H9 (cell line): ENCODE data around the gene TRIM39. TPM values are rescaled to one million over a fixed set of nuclear protein-coding genes. Genes with fewer than 3 reads are reported as not detected.

Experiments used
- DNase-seq: peaks from one replicate; pipeline ENCODE4 v3.0.0-alpha.2; 2017
- H2AFZ ChIP-seq: one replicate; pipeline ENCODE4 v1.6.1; 2013; ENCODE audit warnings: mild to moderate bottlenecking, low read length, control low read depth, moderate library complexity
- H2AK5ac ChIP-seq: 2 replicates; pipeline ENCODE4 v1.6.1; 2013; ENCODE audit warnings: low read length, control low read depth, mixed read lengths; ENCODE audit not compliant: insufficient read length
- H2BK120ac ChIP-seq: one replicate; pipeline ENCODE4 v1.6.1; 2013; ENCODE audit warnings: low read depth, mild to moderate bottlenecking, low read length, control low read depth, inconsistent platforms; ENCODE audit not compliant: poor library complexity, severe bottlenecking
- H2BK12ac ChIP-seq: 2 replicates; pipeline ENCODE4 v1.6.1; 2013; ENCODE audit warnings: low read length, control low read depth, mixed read lengths, low read depth; ENCODE audit not compliant: insufficient read length
- H2BK15ac ChIP-seq: 2 replicates; pipeline ENCODE4 v1.6.1; 2013; ENCODE audit warnings: low read depth, low read length, control low read depth
- H2BK20ac ChIP-seq: one replicate; pipeline ENCODE4 v1.6.1; 2013; ENCODE audit warnings: low read depth, mild to moderate bottlenecking, low read length, control low read depth, inconsistent platforms; ENCODE audit not compliant: poor library complexity, severe bottlenecking
- H2BK5ac ChIP-seq: 2 replicates; pipeline ENCODE4 v1.6.1; 2013; ENCODE audit warnings: low read length, control low read depth, mixed read lengths; ENCODE audit not compliant: insufficient read length
- H3K14ac ChIP-seq: 2 replicates; pipeline ENCODE4 v1.6.1; 2013; ENCODE audit warnings: low read length, control low read depth; ENCODE audit not compliant: insufficient read depth
- H3K18ac ChIP-seq: 2 replicates; pipeline ENCODE4 v1.6.1; 2013; ENCODE audit warnings: low read depth, mild to moderate bottlenecking, mixed read lengths, low read length, control low read depth; ENCODE audit not compliant: insufficient read length
- H3K23ac ChIP-seq: 2 replicates; pipeline ENCODE4 v1.6.1; 2013; ENCODE audit warnings: low read length, control low read depth, mixed read lengths, low read depth; ENCODE audit not compliant: insufficient read length
- H3K23me2 ChIP-seq: 2 replicates; pipeline ENCODE4 v1.6.1; 2013; ENCODE audit warnings: low read depth, mild to moderate bottlenecking, mixed read lengths, low read length, control low read depth; ENCODE audit not compliant: insufficient read length, poor library complexity, severe bottlenecking
- H3K27ac ChIP-seq: 2 replicates; pipeline ENCODE4 v1.5.1; 2013; ENCODE audit warnings: low read length, control low read depth, mixed read lengths, low read depth; ENCODE audit not compliant: insufficient read length
- H3K27me3 ChIP-seq: 2 replicates; pipeline ENCODE4 v1.6.1; 2013; ENCODE audit warnings: low read length, control low read depth, inconsistent platforms; ENCODE audit not compliant: insufficient read depth
- H3K4ac ChIP-seq: 2 replicates; pipeline ENCODE4 v1.6.1; 2013; ENCODE audit warnings: low read depth, mild to moderate bottlenecking, control low read depth, inconsistent platforms, low read length, moderate library complexity
- H3K4me1 ChIP-seq: 2 replicates; pipeline ENCODE4 v1.6.1; 2013; ENCODE audit warnings: low read length, control low read depth, inconsistent platforms; ENCODE audit not compliant: insufficient read depth
- H3K4me2 ChIP-seq: 2 replicates; pipeline ENCODE4 v1.6.1; 2013; ENCODE audit warnings: low read length, control low read depth, mixed read lengths; ENCODE audit not compliant: insufficient read length, insufficient read depth
- H3K56ac ChIP-seq: 2 replicates; pipeline ENCODE4 v1.6.1; 2013; ENCODE audit warnings: low read depth, mild to moderate bottlenecking, mixed read lengths, low read length, control low read depth; ENCODE audit not compliant: insufficient read length
- H3K79me1 ChIP-seq: 2 replicates; pipeline ENCODE4 v1.6.1; 2013; ENCODE audit warnings: low read depth, mild to moderate bottlenecking, moderate library complexity, low read length, control low read depth, inconsistent platforms; ENCODE audit not compliant: insufficient read depth, poor library complexity, severe bottlenecking
- H3K79me2 ChIP-seq: 2 replicates; pipeline ENCODE4 v1.6.1; 2013; ENCODE audit warnings: low read length, control low read depth, inconsistent platforms; ENCODE audit not compliant: insufficient read depth
- H3K9ac ChIP-seq: 2 replicates; pipeline ENCODE4 v1.6.1; 2013; ENCODE audit warnings: low read length, control low read depth, mixed read lengths; ENCODE audit not compliant: insufficient read length; ENCODE audit errors: extremely low read depth
- H3K9me3 ChIP-seq: one replicate; pipeline ENCODE4 v1.6.1; 2013; ENCODE audit warnings: low read depth, low read length, inconsistent platforms; ENCODE audit not compliant: control insufficient read depth
- H3T11ph ChIP-seq: one replicate; pipeline ENCODE4 v1.6.1; 2013; ENCODE audit warnings: mild to moderate bottlenecking, low read length, control low read depth, inconsistent platforms
- H4K20me1 ChIP-seq: one replicate; pipeline ENCODE4 v1.6.1; 2013; ENCODE audit not compliant: control insufficient read depth, insufficient read length, insufficient read depth
- H4K5ac ChIP-seq: 2 replicates; pipeline ENCODE4 v1.6.1; 2013; ENCODE audit warnings: low read depth, mild to moderate bottlenecking, mixed read lengths, low read length, control low read depth; ENCODE audit not compliant: insufficient read length
- H4K8ac ChIP-seq: replicated peaks from 2 replicates; pipeline ENCODE4 v1.6.1; 2013; ENCODE audit warnings: low read length, control low read depth, mixed read lengths, low read depth; ENCODE audit not compliant: insufficient read length
- H4K91ac ChIP-seq: 2 replicates; pipeline ENCODE4 v1.6.1; 2013; ENCODE audit warnings: low read depth, mild to moderate bottlenecking, moderate library complexity, mixed read lengths, low read length, control low read depth; ENCODE audit not compliant: insufficient read length
- H3K27ac Mint-ChIP-seq, 3 experiments: 2 replicates in 2 of 3; 3 replicates in 1 of 3; pipeline ENCODE4 v1.8.0; 2020 to 2021; ENCODE audit warnings: mixed read lengths in 3 of 3, mild to moderate bottlenecking in 1 of 3, moderate library complexity in 1 of 3
- H3K27me3 Mint-ChIP-seq: 2 replicates; pipeline ENCODE4 v1.8.0; 2021; ENCODE audit warnings: low read depth, mild to moderate bottlenecking, moderate library complexity, mixed read lengths
- H3K36me3 Mint-ChIP-seq, 3 experiments: 2 replicates in 2 of 3; 3 replicates in 1 of 3; pipeline ENCODE4 v1.8.0; 2020 to 2021; ENCODE audit warnings: low read depth in 3 of 3, mixed read lengths in 3 of 3; ENCODE audit not compliant: insufficient read depth in 1 of 3
- H3K4me1 Mint-ChIP-seq, 2 experiments: 2 replicates each; pipeline ENCODE4 v1.8.0; 2020; ENCODE audit warnings: mixed read lengths in 2 of 2
- H3K4me3 Mint-ChIP-seq, 2 experiments: 2 replicates in 1 of 2; 3 replicates in 1 of 2; pipeline ENCODE4 v1.8.0; 2020 to 2021; ENCODE audit warnings: mild to moderate bottlenecking in 2 of 2, mixed read lengths in 2 of 2, moderate library complexity in 1 of 2
- H3K9me3 Mint-ChIP-seq, 2 experiments: 2 replicates in 1 of 2; 3 replicates in 1 of 2; pipeline ENCODE4 v1.8.0; 2020; ENCODE audit warnings: mild to moderate bottlenecking in 2 of 2, mixed read lengths in 2 of 2, moderate library complexity in 1 of 2
- WGBS: extraction: QIAGEN DNeasy Blood & Tissue Kit; methylation state at CpG from one replicate; pipeline ENCODE4 v1.1.7; 2013; ENCODE audit warnings: missing lambda C conversion rate, low lambda C conversion rate, mixed read lengths; ENCODE audit not compliant: insufficient read length; ENCODE audit errors: extremely low coverage; 5-methylcytosine and 5-hydroxymethylcytosine counted together
- total RNA-seq: library from RNA; stranded (reverse); gene quantifications from 2 replicates; pipeline ENCODE4 v1.2.1, GENCODE V29; 2021
- TF ChIP-seq, protein P1 (sequence below): fragments of 200-600 bp; sonication (generic); conservative IDR thresholded peaks from 3 replicates; pipeline ENCODE4 v1.8.0; 2021; ENCODE audit warnings: antibody characterized with exemption, mild to moderate bottlenecking

Gene TRIM39
- total RNA-seq, 1 experiment from 2014 or later: 26.2 TPM

DNA sequence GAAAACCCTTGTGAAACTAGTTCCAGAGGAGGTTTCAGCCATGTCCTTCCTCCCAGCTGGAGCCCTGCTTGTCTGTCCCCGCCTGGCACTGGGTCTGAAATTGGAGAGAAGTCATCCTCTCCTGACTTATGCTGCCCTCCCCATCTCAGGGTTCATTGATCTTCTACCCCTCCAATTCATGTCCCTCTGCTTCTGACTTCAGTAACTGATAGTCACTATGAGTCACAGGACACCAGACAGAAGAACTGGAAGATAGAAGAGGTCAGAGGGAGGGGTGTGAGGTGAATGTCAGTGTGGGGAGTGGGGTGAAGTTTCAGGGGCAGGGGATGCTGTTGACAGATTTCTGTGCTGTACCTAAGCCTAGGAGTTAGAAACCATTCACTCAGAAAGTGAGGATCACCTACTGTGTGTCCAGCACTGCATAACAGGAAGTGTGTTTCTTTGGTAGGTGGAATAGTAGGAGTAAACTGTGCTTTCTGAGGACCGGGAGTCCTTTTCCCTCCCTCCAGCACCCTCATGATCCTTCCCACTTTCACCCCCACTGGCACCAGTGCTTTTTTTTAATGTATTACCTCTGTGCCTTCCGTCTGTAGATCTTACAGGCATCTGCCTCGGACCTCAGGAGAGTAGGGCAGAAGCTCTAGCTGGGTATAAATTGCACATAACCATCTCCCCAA, 17.6 kb downstream of the TRIM39 start:
- no peak overlapping the region for H2BK12ac ChIP-seq
- no peaks in the 10 kb centered on the region for H3K27me3 ChIP-seq
- no peaks in the 10 kb centered on the region for H3K27me3 Mint-ChIP-seq
- no peak overlapping the region for H3K23ac ChIP-seq
- H2BK15ac ChIP-seq: no peak overlapping the region
- H2BK120ac ChIP-seq: no peak overlapping the region
- no peak overlapping the region for H3K56ac ChIP-seq
- TF ChIP-seq, protein P1, sequence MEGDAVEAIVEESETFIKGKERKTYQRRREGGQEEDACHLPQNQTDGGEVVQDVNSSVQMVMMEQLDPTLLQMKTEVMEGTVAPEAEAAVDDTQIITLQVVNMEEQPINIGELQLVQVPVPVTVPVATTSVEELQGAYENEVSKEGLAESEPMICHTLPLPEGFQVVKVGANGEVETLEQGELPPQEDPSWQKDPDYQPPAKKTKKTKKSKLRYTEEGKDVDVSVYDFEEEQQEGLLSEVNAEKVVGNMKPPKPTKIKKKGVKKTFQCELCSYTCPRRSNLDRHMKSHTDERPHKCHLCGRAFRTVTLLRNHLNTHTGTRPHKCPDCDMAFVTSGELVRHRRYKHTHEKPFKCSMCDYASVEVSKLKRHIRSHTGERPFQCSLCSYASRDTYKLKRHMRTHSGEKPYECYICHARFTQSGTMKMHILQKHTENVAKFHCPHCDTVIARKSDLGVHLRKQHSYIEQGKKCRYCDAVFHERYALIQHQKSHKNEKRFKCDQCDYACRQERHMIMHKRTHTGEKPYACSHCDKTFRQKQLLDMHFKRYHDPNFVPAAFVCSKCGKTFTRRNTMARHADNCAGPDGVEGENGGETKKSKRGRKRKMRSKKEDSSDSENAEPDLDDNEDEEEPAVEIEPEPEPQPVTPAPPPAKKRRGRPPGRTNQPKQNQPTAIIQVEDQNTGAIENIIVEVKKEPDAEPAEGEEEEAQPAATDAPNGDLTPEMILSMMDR: no peak
- H2BK20ac ChIP-seq: no peak overlapping the region
- H2AK5ac ChIP-seq: no peak overlapping the region
- no peak overlapping the region for H4K5ac ChIP-seq
- H3K27ac ChIP-seq: no peak overlapping the region
- no peak for DNase-seq
- H3K14ac ChIP-seq: no peak overlapping the region
- H2AFZ ChIP-seq: no peak overlapping the region
- no peaks in the 10 kb centered on the region for H3K23me2 ChIP-seq
- no peak overlapping the region for H3K9ac ChIP-seq
- peaks cover 10% of the 10 kb centered on the region in 2 experiments for H3K4me1 Mint-ChIP-seq
- no peak overlapping the region for H4K91ac ChIP-seq
- no peaks in the 10 kb centered on the region for H3K79me1 ChIP-seq
- H3K27ac Mint-ChIP-seq: peak overlapping the region in 1 of 3 experiments; percentile 21; a peak in 1 of 7 replicates
- no peak overlapping the region for H4K8ac ChIP-seq
- no peaks in the 10 kb centered on the region for H3K79me2 ChIP-seq
- no peak overlapping the region for H3T11ph ChIP-seq
- H4K20me1 ChIP-seq: no peaks in the 10 kb centered on the region
- no peak overlapping the region for H3K18ac ChIP-seq
- WGBS: no CpG with 5 or more reads among the region's 4 CpGs
- H3K4me3 Mint-ChIP-seq: peak overlapping the region; percentile 90 to 92
- peak overlapping the region; percentile 61 for H3K4me2 ChIP-seq
- H2BK5ac ChIP-seq: no peak overlapping the region
- peaks cover 6 to 44% (median 36%) of the 10 kb centered on the region in 3 experiments for H3K36me3 Mint-ChIP-seq
- H3K9me3 ChIP-seq: no peaks in the 10 kb centered on the region
- H3K4ac ChIP-seq: no peak overlapping the region
- no peaks in the 10 kb centered on the region for H3K4me1 ChIP-seq
- no peaks in the 10 kb centered on the region for H3K9me3 Mint-ChIP-seq
